GM06990 (cell line): ENCODE results near the gene MYOC.

ENCODE experiments used
- DNase-seq: peaks from one replicate; pipeline ENCODE4 v3.0.0-alpha.2; 2011; ENCODE audit not compliant: insufficient read length; ENCODE audit errors: extremely low read depth
- H3K27me3 ChIP-seq: replicated peaks from 2 replicates; pipeline ENCODE4 v1.6.0; 2011; ENCODE audit warnings: low read length; ENCODE audit not compliant: control insufficient read depth, insufficient read depth
- H3K36me3 ChIP-seq: 2 replicates; pipeline ENCODE4 v1.5.1; 2011; ENCODE audit warnings: low read length; ENCODE audit not compliant: control insufficient read depth, insufficient read depth
- H3K4me3 ChIP-seq: replicated peaks from 2 replicates; pipeline ENCODE4 v1.5.1; 2011; ENCODE audit warnings: low read depth, mild to moderate bottlenecking, control low read depth, low read length
- TF ChIP-seq, protein P1 (sequence below): IDR thresholded peaks from 2 replicates; pipeline ENCODE4 v1.5.1; 2011; ENCODE audit warnings: low read length, control low read depth, mild to moderate bottlenecking, inconsistent platforms; ENCODE audit not compliant: insufficient read depth, poor library complexity, severe bottlenecking

Gene MYOC

DNA sequence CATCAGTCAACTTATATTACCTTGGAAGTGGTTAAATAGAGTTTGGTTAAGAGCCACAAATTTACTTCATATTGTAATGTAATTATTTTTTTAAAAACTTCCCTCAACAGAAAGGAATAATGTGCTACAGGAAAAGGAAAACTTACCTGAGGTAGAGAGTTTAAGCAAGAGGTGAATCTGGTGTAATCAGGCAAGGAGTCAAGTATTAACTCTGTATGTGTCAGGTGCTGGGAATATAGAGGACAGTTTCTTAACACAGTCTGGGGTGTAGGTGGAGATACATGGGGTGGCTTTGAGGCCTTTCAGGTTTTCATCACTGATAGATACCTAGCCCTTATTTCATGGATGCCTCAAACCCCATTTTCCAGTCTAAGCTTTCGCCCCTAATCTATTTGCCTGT, 56.4 kb downstream of the MYOC start:
- Histone ChIP-seq H3K27me3 (no peaks in the 10 kb centered on the region), H3K4me3 (no peak overlapping the region), H3K36me3 (peaks cover 7% of the 10 kb centered on the region)
- DNase-seq: no peak
- TF ChIP-seq, protein P1, sequence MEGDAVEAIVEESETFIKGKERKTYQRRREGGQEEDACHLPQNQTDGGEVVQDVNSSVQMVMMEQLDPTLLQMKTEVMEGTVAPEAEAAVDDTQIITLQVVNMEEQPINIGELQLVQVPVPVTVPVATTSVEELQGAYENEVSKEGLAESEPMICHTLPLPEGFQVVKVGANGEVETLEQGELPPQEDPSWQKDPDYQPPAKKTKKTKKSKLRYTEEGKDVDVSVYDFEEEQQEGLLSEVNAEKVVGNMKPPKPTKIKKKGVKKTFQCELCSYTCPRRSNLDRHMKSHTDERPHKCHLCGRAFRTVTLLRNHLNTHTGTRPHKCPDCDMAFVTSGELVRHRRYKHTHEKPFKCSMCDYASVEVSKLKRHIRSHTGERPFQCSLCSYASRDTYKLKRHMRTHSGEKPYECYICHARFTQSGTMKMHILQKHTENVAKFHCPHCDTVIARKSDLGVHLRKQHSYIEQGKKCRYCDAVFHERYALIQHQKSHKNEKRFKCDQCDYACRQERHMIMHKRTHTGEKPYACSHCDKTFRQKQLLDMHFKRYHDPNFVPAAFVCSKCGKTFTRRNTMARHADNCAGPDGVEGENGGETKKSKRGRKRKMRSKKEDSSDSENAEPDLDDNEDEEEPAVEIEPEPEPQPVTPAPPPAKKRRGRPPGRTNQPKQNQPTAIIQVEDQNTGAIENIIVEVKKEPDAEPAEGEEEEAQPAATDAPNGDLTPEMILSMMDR: no peak

DNA sequence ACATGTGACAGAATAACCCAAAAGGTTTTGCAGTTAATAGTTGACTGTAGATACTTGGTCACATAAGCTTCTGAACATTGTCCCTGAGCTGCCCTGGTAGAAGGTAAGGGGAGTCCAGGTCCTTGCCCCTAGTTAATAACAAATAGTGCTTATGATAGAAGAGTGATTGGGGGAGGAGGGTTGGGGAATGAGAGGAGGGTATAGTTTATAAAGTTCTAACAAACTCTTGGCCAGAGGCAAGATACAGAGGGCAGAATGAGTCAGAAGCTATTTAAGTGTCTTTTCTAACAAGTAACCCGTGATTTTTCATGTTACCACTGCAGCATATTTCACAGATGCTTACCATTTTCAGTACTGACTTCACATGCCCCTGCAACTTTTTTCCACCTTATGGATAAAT, 57.2 kb downstream of the MYOC start:
- DNase-seq: no peak
- peaks cover 7% of the 10 kb centered on the region for H3K36me3 ChIP-seq
- TF ChIP-seq, protein P1: no peak
- H3K4me3 ChIP-seq: no peak overlapping the region
- no peaks in the 10 kb centered on the region for H3K27me3 ChIP-seq

DNA sequence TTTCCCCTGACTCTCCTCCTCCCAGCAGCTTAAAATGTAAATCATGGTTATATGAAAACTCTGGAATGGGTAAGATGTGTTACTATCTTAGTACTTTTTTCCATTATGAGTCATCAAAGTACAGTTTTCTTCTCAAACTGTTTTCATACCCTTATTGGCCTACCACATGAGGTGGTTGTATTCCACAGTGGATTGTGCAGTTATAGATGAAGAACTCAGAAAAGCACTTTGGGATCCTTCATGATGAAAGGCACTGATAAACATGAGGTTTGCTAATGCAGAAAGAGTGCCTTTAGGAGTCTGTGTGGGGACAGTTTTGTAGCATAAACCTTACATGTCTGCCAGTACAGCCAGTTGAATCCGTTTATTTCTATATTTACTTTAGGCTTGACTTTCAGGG, 62.5 kb downstream of the MYOC start:
- no peak overlapping the region for H3K4me3 ChIP-seq
- H3K27me3 ChIP-seq: no peaks in the 10 kb centered on the region
- peaks cover 15% of the 10 kb centered on the region for H3K36me3 ChIP-seq
- no peak for DNase-seq
- TF ChIP-seq, protein P1: no peak

DNA sequence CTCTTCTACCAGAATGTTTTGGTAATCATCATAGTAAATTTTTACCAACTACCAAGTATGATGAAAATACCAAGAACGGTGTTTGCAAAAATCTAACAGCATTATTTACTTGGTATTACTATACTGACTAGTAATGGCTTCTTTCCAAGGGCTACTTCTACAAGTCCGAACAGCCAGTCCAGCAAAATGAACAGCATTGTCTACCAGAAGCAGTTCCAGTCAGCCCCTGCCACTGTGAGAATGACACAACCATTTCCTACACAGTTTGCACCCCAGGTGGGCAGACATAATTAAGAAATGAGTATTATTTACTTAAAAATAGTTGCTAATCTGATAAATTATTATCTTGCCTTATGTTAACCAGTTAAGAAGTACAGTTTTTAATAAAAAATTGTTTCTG, 64.3 kb downstream of the MYOC start:
- H3K36me3 ChIP-seq: peaks cover 21% of the 10 kb centered on the region
- TF ChIP-seq, protein P1: no peak
- H3K27me3 ChIP-seq: no peaks in the 10 kb centered on the region
- no peak for DNase-seq
- no peak overlapping the region for H3K4me3 ChIP-seq

DNA sequence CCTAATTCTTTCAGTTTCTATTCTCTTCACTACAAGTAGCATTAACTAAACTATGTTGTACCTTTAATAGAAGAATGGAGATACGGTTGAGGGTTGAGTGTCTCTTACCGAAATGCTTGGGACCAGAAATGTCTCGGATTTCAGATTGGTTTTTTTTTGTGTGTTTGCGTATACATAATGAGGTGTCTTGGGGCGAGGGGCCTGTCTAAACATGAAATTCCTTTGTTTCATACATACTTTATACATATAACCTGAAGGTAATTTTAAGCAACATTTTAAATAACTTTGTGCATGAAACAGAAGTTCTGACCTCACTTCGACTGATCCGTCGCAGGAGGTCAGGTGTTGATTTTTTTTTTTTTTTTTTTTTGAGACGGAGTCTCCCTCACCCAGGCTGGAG, 66.8 kb downstream of the MYOC start:
- Histone ChIP-seq H3K36me3 (peaks cover 16% of the 10 kb centered on the region), H3K4me3 (no peak overlapping the region), H3K27me3 (no peaks in the 10 kb centered on the region)
- TF ChIP-seq, protein P1: no peak
- DNase-seq: no peak
